Activated B cell treated with CpG ODN at 0.5 μM for 24 hours (primary cell): ENCODE results near the gene YJEFN3. TPM values are rescaled to one million over a fixed set of nuclear protein-coding genes. Genes with fewer than 3 reads are reported as not detected.

Source experiments
- ATAC-seq: fragments of 200-7000 bp; cut with Tn5 transposase; one replicate; pipeline ENCODE4 v1.10.0; 2021; ENCODE audit warnings: low read depth, mild to moderate bottlenecking, moderate library complexity
- CTCF ChIA-PET: fragments of 350-600 bp; sonication (Branson Sonifier 250); formaldehyde crosslinking; loops from one replicate; lab custom pipeline; 2021; ENCODE audit warnings: antibody characterized with exemption; lab: Charles Lee
- POLR2A ChIA-PET: fragments of 350-600 bp; sonication (Branson Sonifier 250); formaldehyde crosslinking; loops from one replicate; lab custom pipeline; 2021; ENCODE audit warnings: antibody characterized with exemption; lab: Charles Lee
- DNase-seq: peaks from one replicate; pipeline ENCODE4 v3.0.0; 2022
- H3K27ac Mint-ChIP-seq: one replicate; pipeline ENCODE4 v1.8.0; 2020; ENCODE audit warnings: mixed read lengths
- H3K27me3 Mint-ChIP-seq: one replicate; pipeline ENCODE4 v1.8.0; 2021; ENCODE audit warnings: mixed read lengths
- H3K36me3 Mint-ChIP-seq: one replicate; pipeline ENCODE4 v1.8.0; 2021; ENCODE audit warnings: low read depth, mixed read lengths
- H3K4me1 Mint-ChIP-seq: one replicate; pipeline ENCODE4 v1.8.0; 2021; ENCODE audit warnings: mixed read lengths
- H3K4me3 Mint-ChIP-seq: one replicate; pipeline ENCODE4 v1.8.0; 2020; ENCODE audit warnings: mild to moderate bottlenecking, mixed read lengths
- H3K9me3 Mint-ChIP-seq: one replicate; pipeline ENCODE4 v1.8.0; 2020; ENCODE audit warnings: mixed read lengths
- CTCF ChIP-seq: fragments of 200-600 bp; IDR thresholded peaks from one replicate; pipeline ENCODE4 v1.8.0; 2022; ENCODE audit warnings: antibody characterized with exemption, mild to moderate bottlenecking
- intact Hi-C: fragments of 100-400 bp; cut with micrococcal nuclease; formaldehyde crosslinking; loops from one replicate; pipeline ENCODE4 v1.15.1; 2024
- total RNA-seq: library from RNA; stranded (reverse); gene quantifications from 2 replicates; pipeline ENCODE4 v1.2.3, GENCODE V29; 2022

YJEFN3 gene
- total RNA-seq, 1 donor from 2014 or later: 9.1 TPM

- intact Hi-C loops: no loop called here
- Mint-ChIP-seq H3K27me3 (no peaks in the 10 kb centered on the region), H3K9me3 (no peaks in the 10 kb centered on the region), H3K36me3 (peaks cover 21% of the 10 kb centered on the region), H3K4me3 (no peak overlapping the region), H3K27ac (no peak overlapping the region), H3K4me1 (peaks cover 3% of the 10 kb centered on the region)
- no peak for TF ChIP-seq CTCF
- DNase-seq (no peak), ATAC-seq (no peak)
- CTCF ChIA-PET: interaction anchor here (0.8 kb wide), 1 partner anchor 43 kb away, joined by 3 read pairs; no protein-coding TSS in a partner anchor
- POLR2A ChIA-PET: no interaction called here
These were observed 18.3 kb upstream of the YJEFN3 start for GRCh38 chr19:19510432-19510831.

GRCh38 chr19:19513682-19514081 lies 15.0 kb upstream of the YJEFN3 start:
- H3K27me3 Mint-ChIP-seq: no peaks in the 10 kb centered on the region
- DNase-seq (no peak), ATAC-seq (no peak)
- POLR2A ChIA-PET: interaction anchor here (0.5 to 1.2 kb wide), 3 partner anchors 128 to 1955 kb away, joined by 3 to 4 read pairs (median 3); no protein-coding TSS in a partner anchor
- peaks cover 5% of the 10 kb centered on the region for H3K36me3 Mint-ChIP-seq
- H3K27ac Mint-ChIP-seq: no peak overlapping the region
- H3K4me1 Mint-ChIP-seq: peaks cover 24% of the 10 kb centered on the region
- CTCF ChIA-PET: no interaction called here
- no peaks in the 10 kb centered on the region for H3K9me3 Mint-ChIP-seq
- intact Hi-C loops: no loop called here
- no peak overlapping the region for H3K4me3 Mint-ChIP-seq
- TF ChIP-seq CTCF: no peak

- no peak overlapping the region for H3K27ac Mint-ChIP-seq
- ChIA-PET CTCF (no interaction called here), POLR2A (interaction anchor here (0.5 to 1.2 kb wide), 3 partner anchors 129 to 1955 kb away, joined by 3 to 4 read pairs (median 3); no protein-coding TSS in a partner anchor)
- H3K9me3 Mint-ChIP-seq: no peaks in the 10 kb centered on the region
- intact Hi-C loops: no loop called here
- peak overlapping the region; percentile 70 for H3K4me3 Mint-ChIP-seq
- peaks cover 8% of the 10 kb centered on the region for H3K36me3 Mint-ChIP-seq
- TF ChIP-seq CTCF: no peak
- no peaks in the 10 kb centered on the region for H3K27me3 Mint-ChIP-seq
- ATAC-seq (no peak), DNase-seq (no peak)
- peaks cover 27% of the 10 kb centered on the region for H3K4me1 Mint-ChIP-seq
These were observed 14.5 kb upstream of the YJEFN3 start for GRCh38 chr19:19514215-19514657.

GRCh38 chr19:19514881-19515641 lies 13.7 kb upstream of the YJEFN3 start, which contains the start of gene TSSK6:
Gene TSSK6 (minus strand): TSS chr19:19515548. CDS start chr19:19515427, 121 bp downstream.
- H3K9me3 Mint-ChIP-seq: no peaks in the 10 kb centered on the region
- CTCF ChIA-PET: interaction anchor here (1.0 to 1.5 kb wide), 2 partner anchors 17 to 109 kb away, joined by 4 to 5 read pairs; partner anchors contain the start of gene GATAD2A

More at GRCh38 chr19:19514881-19515641, 13.7 kb upstream of the YJEFN3 start, which contains the start of gene TSSK6:
- Mint-ChIP-seq H3K27me3 (no peaks in the 10 kb centered on the region), H3K4me3 (peak within 1 kb of the TSS; percentile 95), H3K36me3 (peaks cover 17% of the 10 kb centered on the region), H3K4me1 (peaks cover 31% of the 10 kb centered on the region), H3K27ac (peak within 1 kb of the TSS; percentile 93)
- intact Hi-C loops: loop anchor here (5.0 kb wide), 2 partner anchors 217 to 1507 kb away; partner anchors contain the start of genes ZNF14 and ZNF430
- no peak for TF ChIP-seq CTCF
- POLR2A ChIA-PET: interaction anchor here (0.6 to 2.1 kb wide), 21 partner anchors 10 to 1991 kb away, joined by 3 to 12 read pairs (median 4); partner anchors contain the start of genes ATP13A1, BORCS8, GATAD2A and NR2C2AP
- DNase-seq (no peak), ATAC-seq (no peak)
